Stimulated activated CD8-positive, alpha-beta memory T cell treated with anti-CD3 and anti-CD28 coated beads, Interleukin-7, amount 100 ng/mL, for 1 hour (primary cell): ENCODE data around the gene C4orf50.
A peak's percentile ranks its signal among the peaks of the same experiment; 100 is the strongest.
"Not testable (repeated sequence)": the region's sequence is repeated elsewhere in the genome, so short reads cannot be mapped to it uniquely, and the experiment has no call there.

Source experiments
- DNase-seq, 2 donors: peaks; one replicate each; pipeline ENCODE4 v3.0.0-alpha.2; 2020; ENCODE audit warnings: low read depth in 2 of 2

Gene C4orf50

GRCh38 chr4:6017030-6017429 lies 1.2 kb downstream of the C4orf50 start:
- no peak for DNase-seq

GRCh38 chr4:6013564-6013963 lies 4.7 kb downstream of the C4orf50 start:
- DNase-seq: no peak

- no peak for DNase-seq
Measured at GRCh38 chr4:6012200-6012599, 6.0 kb downstream of the C4orf50 start.

- no peak for DNase-seq
Measured at GRCh38 chr4:6011686-6012085, 6.5 kb downstream of the C4orf50 start.

GRCh38 chr4:6011271-6011671 lies 7.0 kb downstream of the C4orf50 start:
- no peak for DNase-seq

GRCh38 chr4:6010789-6011188 lies 7.4 kb downstream of the C4orf50 start:
- no peak for DNase-seq

GRCh38 chr4:6009452-6009851 lies 8.8 kb downstream of the C4orf50 start:
- DNase-seq: no peak

- DNase-seq: no peak
Measured at GRCh38 chr4:6008766-6009385, 9.4 kb downstream of the C4orf50 start.

GRCh38 chr4:6008092-6008551 lies 10.1 kb downstream of the C4orf50 start:
- DNase-seq: no peak

GRCh38 chr4:6005175-6005574 lies 13.1 kb downstream of the C4orf50 start:
- DNase-seq: no peak

- not testable (repeated sequence) for DNase-seq
Measured at GRCh38 chr4:6003485-6003884, 14.7 kb downstream of the C4orf50 start.

GRCh38 chr4:6002926-6003325 lies 15.3 kb downstream of the C4orf50 start:
- DNase-seq: no peak

- DNase-seq: no peak
Measured at GRCh38 chr4:6002492-6002833, 15.8 kb downstream of the C4orf50 start.

GRCh38 chr4:6001680-6002491 lies 16.3 kb downstream of the C4orf50 start:
- no peak for DNase-seq

GRCh38 chr4:5999830-6000365 lies 18.3 kb downstream of the C4orf50 start:
- DNase-seq: no peak

- no peak for DNase-seq
Measured at GRCh38 chr4:5999356-5999755, 18.9 kb downstream of the C4orf50 start.

- peak in 1 of 2 donors; percentile 10 for DNase-seq
Measured at GRCh38 chr4:5998333-5998936, 19.8 kb downstream of the C4orf50 start.

GRCh38 chr4:5996641-5997040 lies 21.6 kb downstream of the C4orf50 start:
- no peak for DNase-seq

GRCh38 chr4:5995901-5996623 lies 22.2 kb downstream of the C4orf50 start:
- no peak for DNase-seq

GRCh38 chr4:5993876-5994811 lies 24.1 kb downstream of the C4orf50 start:
- DNase-seq: no peak

GRCh38 chr4:5993346-5993745 lies 24.9 kb downstream of the C4orf50 start:
- not testable (repeated sequence) for DNase-seq
